ENCODE data around the gene DAG1.

Gene DAG1

DNA sequence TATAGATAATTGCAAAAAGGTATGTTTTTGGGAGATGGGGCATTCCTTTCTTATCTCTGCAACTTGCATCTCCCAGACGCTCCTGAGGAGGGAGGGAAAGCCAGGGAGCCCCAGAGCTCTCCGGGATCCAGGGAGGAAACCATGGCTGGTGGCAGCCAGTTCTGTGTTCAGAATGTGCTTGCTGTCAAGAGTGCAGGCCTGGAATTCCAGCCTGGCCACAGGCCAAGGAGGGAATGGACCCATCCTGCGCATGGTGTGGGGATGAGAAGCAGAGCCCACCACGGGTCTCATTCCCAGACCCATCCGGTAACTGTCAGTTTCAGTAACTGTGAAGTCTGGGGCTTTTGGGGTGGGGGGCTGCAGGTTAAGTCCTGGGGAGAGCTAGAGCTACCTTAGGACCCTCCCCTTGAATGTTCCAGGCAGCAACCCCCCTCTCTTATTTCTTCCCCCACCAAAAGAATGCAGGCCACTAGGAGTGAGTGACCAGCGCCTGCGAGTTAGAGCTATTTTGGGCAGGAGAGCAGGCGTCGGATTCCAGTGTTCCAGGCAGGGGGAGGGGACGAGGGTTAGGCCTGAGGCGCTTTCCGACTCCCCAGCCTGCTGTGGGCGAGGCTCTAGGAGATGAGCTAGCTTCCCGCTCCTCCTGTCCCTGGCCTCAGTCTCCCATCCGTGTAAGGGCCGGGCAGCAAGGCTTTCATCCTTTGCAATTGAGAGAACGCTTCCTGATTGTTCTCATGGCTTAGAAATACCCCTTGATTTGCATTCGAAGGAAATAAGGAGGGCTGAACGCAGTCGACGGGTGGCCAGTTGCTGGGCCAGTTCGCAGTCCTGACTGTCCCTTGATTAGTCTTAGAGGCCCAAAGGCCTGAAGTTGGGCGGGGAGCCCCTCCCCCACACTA, 781 bp upstream of the DAG1 start:
- Histone ChIP-seq H3K27me3 (ENCODE audit: insufficient read depth, poor library complexity, severe bottlenecking) (no peaks in the 10 kb centered on the region), H3K27ac (ENCODE audit: poor library complexity, severe bottlenecking) (peak overlapping the region; percentile 91), H3K36me3 (ENCODE audit: low read depth) (no peaks in the 10 kb centered on the region), H3K9me3 (ENCODE audit: severe bottlenecking) (no peaks in the 10 kb centered on the region), H3K4me1 (ENCODE audit: insufficient read depth, poor library complexity, severe bottlenecking) (peaks cover 6% of the 10 kb centered on the region), H3K4me3 (ENCODE audit: severe bottlenecking) (peak overlapping the region; percentile 73)
- TF ChIP-seq, protein P1, sequence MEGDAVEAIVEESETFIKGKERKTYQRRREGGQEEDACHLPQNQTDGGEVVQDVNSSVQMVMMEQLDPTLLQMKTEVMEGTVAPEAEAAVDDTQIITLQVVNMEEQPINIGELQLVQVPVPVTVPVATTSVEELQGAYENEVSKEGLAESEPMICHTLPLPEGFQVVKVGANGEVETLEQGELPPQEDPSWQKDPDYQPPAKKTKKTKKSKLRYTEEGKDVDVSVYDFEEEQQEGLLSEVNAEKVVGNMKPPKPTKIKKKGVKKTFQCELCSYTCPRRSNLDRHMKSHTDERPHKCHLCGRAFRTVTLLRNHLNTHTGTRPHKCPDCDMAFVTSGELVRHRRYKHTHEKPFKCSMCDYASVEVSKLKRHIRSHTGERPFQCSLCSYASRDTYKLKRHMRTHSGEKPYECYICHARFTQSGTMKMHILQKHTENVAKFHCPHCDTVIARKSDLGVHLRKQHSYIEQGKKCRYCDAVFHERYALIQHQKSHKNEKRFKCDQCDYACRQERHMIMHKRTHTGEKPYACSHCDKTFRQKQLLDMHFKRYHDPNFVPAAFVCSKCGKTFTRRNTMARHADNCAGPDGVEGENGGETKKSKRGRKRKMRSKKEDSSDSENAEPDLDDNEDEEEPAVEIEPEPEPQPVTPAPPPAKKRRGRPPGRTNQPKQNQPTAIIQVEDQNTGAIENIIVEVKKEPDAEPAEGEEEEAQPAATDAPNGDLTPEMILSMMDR (IDR thresholded peaks at IDR 0.05; ENCODE audit: poor library complexity, severe bottlenecking): no peak
- DNase-seq (ENCODE audit: low spot score) (peak; percentile 81), ATAC-seq (ENCODE audit: low read depth) (peak; percentile 53)

GRCh38 chr3:49470714-49471420, 800 bp downstream of the DAG1 start:
- H3K27ac ChIP-seq (ENCODE audit: poor library complexity, severe bottlenecking): peak overlapping the region; percentile 91
- no peak for DNase-seq (ENCODE audit: low spot score)

GRCh38 chr3:49471856-49472495, 1.9 kb downstream of the DAG1 start:
- Histone ChIP-seq H3K27me3 (ENCODE audit: insufficient read depth, poor library complexity, severe bottlenecking) (no peaks in the 10 kb centered on the region), H3K27ac (ENCODE audit: poor library complexity, severe bottlenecking) (peak overlapping the region; percentile 91), H3K9me3 (ENCODE audit: severe bottlenecking) (no peaks in the 10 kb centered on the region), H3K4me1 (ENCODE audit: insufficient read depth, poor library complexity, severe bottlenecking) (peaks cover 6% of the 10 kb centered on the region), H3K36me3 (ENCODE audit: low read depth) (peaks cover 12% of the 10 kb centered on the region), H3K4me3 (ENCODE audit: severe bottlenecking) (no peak overlapping the region)
- no peak for DNase-seq (ENCODE audit: low spot score)
- TF ChIP-seq, protein P1 (IDR thresholded peaks at IDR 0.05; ENCODE audit: poor library complexity, severe bottlenecking): no peak
- no peak for ATAC-seq (ENCODE audit: low read depth)

More at GRCh38 chr3:49470714-49471420, 800 bp downstream of the DAG1 start:
- no peaks in the 10 kb centered on the region for H3K9me3 ChIP-seq (ENCODE audit: severe bottlenecking)
- peaks cover 6% of the 10 kb centered on the region for H3K4me1 ChIP-seq (ENCODE audit: insufficient read depth, poor library complexity, severe bottlenecking)
- H3K4me3 ChIP-seq (ENCODE audit: severe bottlenecking): peak overlapping the region; percentile 73
- H3K27me3 ChIP-seq (ENCODE audit: insufficient read depth, poor library complexity, severe bottlenecking): no peaks in the 10 kb centered on the region
- peak; percentile 26 for ATAC-seq (ENCODE audit: low read depth)
- 0 out of 2 replicates have a peak, but pooled peaks cover 1% of the 10 kb centered on the region for H3K36me3 ChIP-seq (ENCODE audit: low read depth)
- TF ChIP-seq, protein P1 (IDR thresholded peaks at IDR 0.05; ENCODE audit: poor library complexity, severe bottlenecking): no peak

DNA sequence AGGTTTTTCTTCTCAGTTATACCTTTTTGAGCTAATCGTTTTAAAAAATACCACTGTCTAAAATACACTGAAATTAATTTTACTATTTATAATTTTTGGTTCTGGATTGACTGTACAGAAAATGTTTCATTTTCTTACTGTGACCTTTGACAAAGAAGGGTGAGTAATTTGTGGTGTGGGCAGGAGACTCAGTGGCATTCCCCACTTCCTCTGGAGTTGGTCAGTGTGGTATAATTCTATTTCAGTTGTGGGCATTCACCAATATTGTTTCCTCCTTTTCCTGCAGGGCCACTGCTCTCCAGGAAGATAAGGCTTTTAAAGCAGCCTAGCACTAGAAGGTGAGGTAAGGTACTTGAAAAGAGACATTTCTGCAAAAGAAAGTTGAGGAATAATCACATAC, 6.5 kb downstream of the DAG1 start:
- ATAC-seq (ENCODE audit: low read depth): no peak
- Histone ChIP-seq H3K27ac (ENCODE audit: poor library complexity, severe bottlenecking) (no peak overlapping the region), H3K4me1 (ENCODE audit: insufficient read depth, poor library complexity, severe bottlenecking) (no peaks in the 10 kb centered on the region), H3K4me3 (ENCODE audit: severe bottlenecking) (no peak overlapping the region), H3K9me3 (ENCODE audit: severe bottlenecking) (no peaks in the 10 kb centered on the region), H3K36me3 (ENCODE audit: low read depth) (peaks cover 20% of the 10 kb centered on the region), H3K27me3 (ENCODE audit: insufficient read depth, poor library complexity, severe bottlenecking) (no peaks in the 10 kb centered on the region)
- TF ChIP-seq, protein P1 (IDR thresholded peaks at IDR 0.05; ENCODE audit: poor library complexity, severe bottlenecking): no peak
- DNase-seq (ENCODE audit: low spot score): no peak
